Neuron (in vitro differentiated cells): ENCODE data around the gene SYTL3.
"Not testable (repeated sequence)": the region's sequence is repeated elsewhere in the genome, so short reads cannot be mapped to it uniquely, and the experiment has no call there.

Experiments used
- H2AFZ ChIP-seq: one replicate; pipeline ENCODE4 v1.6.1; 2013; ENCODE audit warnings: low read depth, mild to moderate bottlenecking, inconsistent platforms, low read length, moderate library complexity
- H3K27me3 ChIP-seq: one replicate; pipeline ENCODE4 v1.6.1; 2013; ENCODE audit warnings: low read length; ENCODE audit not compliant: insufficient read depth
- H3K36me3 ChIP-seq: one replicate; pipeline ENCODE4 v1.6.1; 2013; ENCODE audit warnings: low read length; ENCODE audit not compliant: insufficient read depth
- H3K4me1 ChIP-seq: one replicate; pipeline ENCODE4 v1.6.1; 2013; ENCODE audit warnings: low read length; ENCODE audit not compliant: insufficient read depth
- H3K4me3 ChIP-seq: 2 replicates; pipeline ENCODE4 v1.5.1; 2013; ENCODE audit warnings: mild to moderate bottlenecking, low read length, moderate library complexity
- H3K9me3 ChIP-seq: one replicate; pipeline ENCODE4 v1.6.1; 2013; ENCODE audit warnings: low read length

The SYTL3 gene

GRCh38 chr6:158611541-158612370 is 38.1 kb upstream of the SYTL3 start:
- no peak overlapping the region for H3K4me3 ChIP-seq
- H3K9me3 ChIP-seq: no peaks in the 10 kb centered on the region
- no peaks in the 10 kb centered on the region for H3K27me3 ChIP-seq
- no peaks in the 10 kb centered on the region for H3K4me1 ChIP-seq
- H3K36me3 ChIP-seq: peaks cover 44% of the 10 kb centered on the region
- H2AFZ ChIP-seq: no peak overlapping the region

GRCh38 chr6:158614606-158615005 is 35.2 kb upstream of the SYTL3 start:
- H3K9me3 ChIP-seq, H3K4me3 ChIP-seq, H3K27me3 ChIP-seq, H2AFZ ChIP-seq, H3K4me1 ChIP-seq: not testable (repeated sequence)
- H3K36me3 ChIP-seq: peaks cover 18% of the 10 kb centered on the region

GRCh38 chr6:158618289-158618688 is 31.6 kb upstream of the SYTL3 start:
- H3K4me1 ChIP-seq, H3K9me3 ChIP-seq: not testable (repeated sequence)
- H3K36me3 ChIP-seq: peaks cover 30% of the 10 kb centered on the region

GRCh38 chr6:158619922-158620801 is 29.7 kb upstream of the SYTL3 start:
- H3K4me3 ChIP-seq: no peak overlapping the region
- peaks cover 2% of the 10 kb centered on the region for H3K9me3 ChIP-seq
- no peak overlapping the region for H2AFZ ChIP-seq
- no peaks in the 10 kb centered on the region for H3K4me1 ChIP-seq
- H3K36me3 ChIP-seq: peaks cover 34% of the 10 kb centered on the region
- H3K27me3 ChIP-seq: no peaks in the 10 kb centered on the region

More at GRCh38 chr6:158618289-158618688, 31.6 kb upstream of the SYTL3 start:
- H2AFZ ChIP-seq, H3K27me3 ChIP-seq, H3K4me3 ChIP-seq: not testable (repeated sequence)

GRCh38 chr6:158620963-158621693 is 28.7 kb upstream of the SYTL3 start:
- H3K36me3 ChIP-seq: peaks cover 40% of the 10 kb centered on the region
- H3K9me3 ChIP-seq: peaks cover 2% of the 10 kb centered on the region
- H3K4me3 ChIP-seq: no peak overlapping the region
- no peaks in the 10 kb centered on the region for H3K27me3 ChIP-seq
- H3K4me1 ChIP-seq: no peaks in the 10 kb centered on the region
- no peak overlapping the region for H2AFZ ChIP-seq

GRCh38 chr6:158621694-158622544 is 27.9 kb upstream of the SYTL3 start:
- peaks cover 2% of the 10 kb centered on the region for H3K9me3 ChIP-seq
- H3K27me3 ChIP-seq: no peaks in the 10 kb centered on the region
- H3K4me1 ChIP-seq: no peaks in the 10 kb centered on the region
- H3K36me3 ChIP-seq: peaks cover 48% of the 10 kb centered on the region
- H2AFZ ChIP-seq: no peak overlapping the region
- no peak overlapping the region for H3K4me3 ChIP-seq

GRCh38 chr6:158622545-158623190 is 27.2 kb upstream of the SYTL3 start:
- Histone ChIP-seq H3K4me1 (no peaks in the 10 kb centered on the region), H3K4me3 (no peak overlapping the region), H2AFZ (no peak overlapping the region), H3K27me3 (no peaks in the 10 kb centered on the region), H3K9me3 (peaks cover 2% of the 10 kb centered on the region), H3K36me3 (peaks cover 54% of the 10 kb centered on the region)

- Histone ChIP-seq H3K4me3 (no peak overlapping the region), H2AFZ (no peak overlapping the region), H3K4me1 (no peaks in the 10 kb centered on the region), H3K27me3 (no peaks in the 10 kb centered on the region), H3K36me3 (peaks cover 73% of the 10 kb centered on the region), H3K9me3 (peaks cover 2% of the 10 kb centered on the region)
These were observed 24.9 kb upstream of the SYTL3 start for GRCh38 chr6:158624684-158625682.

GRCh38 chr6:158625881-158626305 is 24.0 kb upstream of the SYTL3 start:
- no peak overlapping the region for H2AFZ ChIP-seq
- H3K4me1 ChIP-seq: no peaks in the 10 kb centered on the region
- H3K36me3 ChIP-seq: peaks cover 71% of the 10 kb centered on the region
- H3K9me3 ChIP-seq: no peaks in the 10 kb centered on the region
- H3K27me3 ChIP-seq: no peaks in the 10 kb centered on the region
- H3K4me3 ChIP-seq: no peak overlapping the region

- no peaks in the 10 kb centered on the region for H3K27me3 ChIP-seq
- H3K9me3 ChIP-seq: no peaks in the 10 kb centered on the region
- H3K36me3 ChIP-seq: peaks cover 68% of the 10 kb centered on the region
- no peak overlapping the region for H2AFZ ChIP-seq
- H3K4me1 ChIP-seq: no peaks in the 10 kb centered on the region
- H3K4me3 ChIP-seq: no peak overlapping the region
These were observed 23.3 kb upstream of the SYTL3 start for GRCh38 chr6:158626360-158627167.
